Endothelial cell of umbilical vein (primary cell): ENCODE data around the gene RECQL. TPM values are rescaled to one million over a fixed set of nuclear protein-coding genes. Genes with fewer than 3 reads are reported as not detected.

Experiments
- BruUV-seq: library from RNA; stranded (reverse); fragments of 400-500 nt; replicated peaks from 2 replicates; lab custom pipeline; 2021; lab: Mats Ljungman, UMichigan
- CTCF ChIA-PET: fragments of 300-600, 350-600 bp; sonication (Branson Sonifier 250); formaldehyde crosslinking; loops from one replicate; lab custom pipeline; 2021; ENCODE audit warnings: antibody characterized with exemption, inconsistent platforms; lab: Charles Lee
- POLR2A ChIA-PET: fragments of 300-600, 350-600 bp; sonication (Branson Sonifier 250); formaldehyde crosslinking; loops from one replicate; lab custom pipeline; 2021; ENCODE audit warnings: antibody characterized with exemption, inconsistent platforms; lab: Charles Lee
- DNase-seq: peaks from one replicate; pipeline ENCODE4 v3.0.0-alpha.2; 2011; ENCODE audit warnings: low read depth, low spot score
- FAIRE-seq: peaks from 2 replicates; lab custom pipeline; 2011; peaks lifted over from hg19 to GRCh38; lab: Jason Lieb, UNC
- H2AFZ ChIP-seq: 2 replicates; pipeline ENCODE4 v1.6.0; 2012; ENCODE audit warnings: low read depth, low read length, control low read depth, inconsistent platforms
- H3K27ac ChIP-seq: 2 replicates; pipeline ENCODE4 v1.5.1; 2011; ENCODE audit warnings: low read depth, mild to moderate bottlenecking, control low read depth, low read length, moderate library complexity; ENCODE audit not compliant: insufficient read depth
- H3K27me3 ChIP-seq, 2 experiments: 2 replicates each; pipeline versions ENCODE4 v1.6.0 to v1.6.1; 2011; ENCODE audit warnings: low read length in 2 of 2, mixed read lengths in 1 of 2; ENCODE audit not compliant: control insufficient read depth in 2 of 2, insufficient read depth in 2 of 2
- H3K36me3 ChIP-seq, 2 experiments: 2 replicates in 1 of 2; 3 replicates in 1 of 2; pipeline ENCODE4 v1.5.1; 2011; ENCODE audit warnings: low read length in 2 of 2, mild to moderate bottlenecking in 1 of 2, moderate library complexity in 1 of 2; ENCODE audit not compliant: control insufficient read depth in 2 of 2, insufficient read depth in 2 of 2; ENCODE audit errors: extremely low read depth in 1 of 2
- H3K4me1 ChIP-seq: 3 replicates; pipeline ENCODE4 v1.5.1; 2011; ENCODE audit warnings: mild to moderate bottlenecking, low read length; ENCODE audit not compliant: control insufficient read depth, insufficient read depth; ENCODE audit errors: extremely low read depth
- H3K4me2 ChIP-seq: 2 replicates; pipeline ENCODE4 v1.6.1; 2011; ENCODE audit warnings: low read length, control low read depth, mixed read lengths; ENCODE audit not compliant: insufficient read depth
- H3K4me3 ChIP-seq, 3 experiments: fragments of 200-600 bp in 1 of 3; sonication (generic), shearing (Covaris generic) in 1 of 3; replicated peaks in 1 of 3; 2 replicates each; pipeline ENCODE4 v1.5.1; 2011 to 2016; ENCODE audit warnings: control low read depth in 3 of 3, low read length in 3 of 3, mild to moderate bottlenecking in 2 of 3, inconsistent platforms in 1 of 3, low read depth in 1 of 3, moderate library complexity in 1 of 3; ENCODE audit not compliant: insufficient read depth in 1 of 3
- H3K79me2 ChIP-seq: 2 replicates; pipeline ENCODE4 v1.6.0; 2012; ENCODE audit warnings: low read length, inconsistent platforms; ENCODE audit not compliant: control insufficient read depth, insufficient read depth
- H3K9ac ChIP-seq: replicated peaks from 2 replicates; pipeline ENCODE3; 2011; ENCODE audit warnings: low read length, control low read depth; ENCODE audit not compliant: insufficient read depth; ENCODE audit errors: extremely low read depth
- H3K9me1 ChIP-seq: replicated peaks from 3 replicates; pipeline ENCODE4 v1.6.0; 2011; ENCODE audit warnings: mild to moderate bottlenecking, low read length; ENCODE audit not compliant: control insufficient read depth, insufficient read depth; ENCODE audit errors: extremely low read depth
- H3K9me3 ChIP-seq: replicated peaks from 2 replicates; pipeline ENCODE4 v1.5.1; 2012; ENCODE audit warnings: low read length, inconsistent platforms; ENCODE audit not compliant: control insufficient read depth, insufficient read depth
- H4K20me1 ChIP-seq: replicated peaks from 2 replicates; pipeline ENCODE3; 2011; ENCODE audit warnings: mild to moderate bottlenecking, low read length; ENCODE audit not compliant: control insufficient read depth, insufficient read depth; ENCODE audit errors: extremely low read depth
- EZH2 ChIP-seq: IDR thresholded peaks from 2 replicates; pipeline ENCODE4 v1.6.1; 2012; ENCODE audit warnings: borderline replicate concordance, low read depth, mild to moderate bottlenecking, moderate library complexity, low read length, inconsistent platforms; ENCODE audit not compliant: severe bottlenecking
- FOS ChIP-seq: IDR thresholded peaks from 2 replicates; pipeline ENCODE4 v1.6.1; 2011; ENCODE audit warnings: mild to moderate bottlenecking, low read length, moderate library complexity, borderline replicate concordance; ENCODE audit not compliant: insufficient read depth
- GATA2 ChIP-seq: IDR thresholded peaks from 2 replicates; pipeline ENCODE4 v1.7.0; 2011; ENCODE audit warnings: low read depth, mild to moderate bottlenecking, moderate library complexity, mixed read lengths, low read length; ENCODE audit not compliant: insufficient read length, insufficient read depth
- JUN ChIP-seq: IDR thresholded peaks from 2 replicates; pipeline ENCODE4 v1.6.1; 2011; ENCODE audit warnings: borderline replicate concordance, low read depth; ENCODE audit not compliant: insufficient read length, insufficient read depth
- MYC ChIP-seq: IDR thresholded peaks from one replicate; pipeline ENCODE4 v1.6.1; 2011; ENCODE audit warnings: mild to moderate bottlenecking, low read depth, low read length
- POLR2A ChIP-seq: IDR thresholded peaks from 2 replicates; pipeline ENCODE4 v1.6.1; 2012; ENCODE audit warnings: low read depth, mild to moderate bottlenecking, control low read depth, low read length
- POLR2AphosphoS5 ChIP-seq: IDR thresholded peaks from 2 replicates; pipeline ENCODE4 v1.6.1; 2012; ENCODE audit warnings: low read depth, mild to moderate bottlenecking, control low read depth, low read length, moderate library complexity; ENCODE audit not compliant: insufficient read depth
- dilution Hi-C: fragments of 300-500 bp; cut with MboI; formaldehyde crosslinking; loops from one replicate; pipeline ENCODE4 v1.15.0; 2019; ENCODE audit warnings: low sequenced_read_pairs; ENCODE audit not compliant: extremely low pct_ligation_motif_present
- intact Hi-C: fragments of 100-400 bp; cut with micrococcal nuclease; formaldehyde crosslinking; loops from one replicate; pipeline ENCODE4 v1.10.0; 2022
- polyA plus RNA-seq, 4 experiments: library from polyadenylated mRNA; depleted of rRNA in 3 of 4; stranded (reverse) in 3 of 4; unstranded in 1 of 4; fragments of >200 nt; gene quantifications; 2 replicates each; pipeline versions ENCODE4 v1.2.1 to v1.2.3, GENCODE V29; 2011 to 2012; ENCODE audit warnings: missing spikeins in 1 of 4
- total RNA-seq: library from RNA; stranded (reverse); gene quantifications from 2 replicates; pipeline ENCODE4 v1.2.3, GENCODE V29; 2021
- TF ChIP-seq, protein P1 (sequence below): IDR thresholded peaks from 2 replicates; pipeline ENCODE4 v1.6.1; 2011; ENCODE audit not compliant: insufficient read depth, insufficient read length
- TF ChIP-seq, protein P2 (sequence below), 2 donors: IDR thresholded peaks; 1 replicate in 1 of 2; 2 replicates in 1 of 2; pipeline ENCODE4 v1.5.1; 2011; ENCODE audit warnings: low read length in 2 of 2, mild to moderate bottlenecking in 2 of 2, moderate library complexity in 2 of 2, control low read depth in 1 of 2, inconsistent platforms in 1 of 2, low read depth in 1 of 2; ENCODE audit not compliant: insufficient read depth in 1 of 2; ENCODE audit errors: extremely low read depth in 1 of 2

RECQL gene
- total and polyA plus RNA-seq, 2 donors (not counting 3 experiments of a cell fraction or from before 2014, with no cell fraction given) = 9.3 to 50.3 TPM

DNA sequence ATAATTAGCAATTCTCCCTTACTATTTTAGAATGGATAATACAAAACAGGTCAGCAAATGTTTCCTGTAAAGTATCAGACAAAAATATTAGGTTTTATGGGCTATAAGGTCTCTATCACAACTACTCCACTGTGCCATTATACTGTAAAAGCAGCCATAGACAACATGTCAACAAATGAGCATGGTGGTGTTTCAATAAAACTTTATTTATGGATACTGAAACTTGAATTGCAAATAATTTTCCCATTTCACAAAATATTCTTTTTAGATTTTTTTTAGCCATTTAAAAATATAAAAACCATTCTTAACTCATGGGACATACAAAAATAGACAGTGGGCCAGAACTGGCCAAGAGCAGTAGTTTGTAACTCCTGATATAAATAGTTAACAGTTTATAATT, 15.4 kb downstream of the RECQL start:
- Histone ChIP-seq H3K4me3 (no peak overlapping the region), H4K20me1 (no peaks in the 10 kb centered on the region), H3K4me2 (no peak overlapping the region), H3K27ac (no peak overlapping the region), H3K9ac (no peak overlapping the region), H2AFZ (no peak overlapping the region), H3K27me3 (no peaks in the 10 kb centered on the region), H3K9me3 (no peaks in the 10 kb centered on the region), H3K79me2 (no peaks in the 10 kb centered on the region), H3K4me1 (no peaks in the 10 kb centered on the region), H3K9me1 (no peaks in the 10 kb centered on the region), H3K36me3 (peaks cover 19 to 23% of the 10 kb centered on the region in 2 experiments)
- ChIA-PET POLR2A (no interaction called here), CTCF (no interaction called here)
- TF ChIP-seq MYC (no peak), JUN (no peak), POLR2AphosphoS5 (no peak), FOS (no peak)
- TF ChIP-seq, protein P1, sequence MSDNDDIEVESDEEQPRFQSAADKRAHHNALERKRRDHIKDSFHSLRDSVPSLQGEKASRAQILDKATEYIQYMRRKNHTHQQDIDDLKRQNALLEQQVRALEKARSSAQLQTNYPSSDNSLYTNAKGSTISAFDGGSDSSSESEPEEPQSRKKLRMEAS = no peak
- FAIRE-seq (no peak), DNase-seq (no peak)
- no TSS peak for BruUV-seq
- dilution Hi-C loops = no loop called here
- intact Hi-C loops = no loop called here

DNA sequence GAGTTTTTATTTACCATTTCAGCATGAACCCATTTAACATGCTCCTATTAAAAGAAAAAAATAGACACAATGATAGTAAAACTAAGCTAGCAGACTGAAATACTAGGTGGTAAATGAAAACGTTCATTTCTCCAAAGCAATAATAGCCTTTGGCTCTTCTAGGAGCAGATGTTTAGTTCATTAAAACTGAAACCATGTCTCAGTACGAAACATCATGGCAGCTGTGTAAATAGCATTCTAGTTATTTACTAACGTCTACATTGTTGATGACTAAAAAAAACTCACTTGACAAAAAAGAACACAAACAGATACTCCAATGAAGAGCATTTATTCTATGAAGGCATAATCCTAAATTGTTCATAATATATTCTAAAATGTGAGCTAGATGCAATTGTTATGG, 17.9 kb downstream of the RECQL start:
- Histone ChIP-seq H3K4me3 (no peak overlapping the region), H3K9ac (no peak overlapping the region), H2AFZ (no peak overlapping the region), H3K27ac (no peak overlapping the region), H3K9me3 (no peaks in the 10 kb centered on the region), H3K4me2 (no peak overlapping the region), H3K27me3 (no peaks in the 10 kb centered on the region), H3K36me3 (peaks cover 13 to 27% of the 10 kb centered on the region in 2 experiments), H3K4me1 (no peaks in the 10 kb centered on the region), H4K20me1 (no peaks in the 10 kb centered on the region), H3K9me1 (no peaks in the 10 kb centered on the region), H3K79me2 (no peaks in the 10 kb centered on the region)
- DNase-seq = no peak
- dilution Hi-C loops (no loop called here), intact Hi-C loops (no loop called here)
- ChIA-PET POLR2A (no interaction called here), CTCF (interaction anchor here (0.8 kb wide), 1 partner anchor 9 kb away, joined by 3 read pairs; no protein-coding TSS in a partner anchor)
- TF ChIP-seq, protein P2, sequence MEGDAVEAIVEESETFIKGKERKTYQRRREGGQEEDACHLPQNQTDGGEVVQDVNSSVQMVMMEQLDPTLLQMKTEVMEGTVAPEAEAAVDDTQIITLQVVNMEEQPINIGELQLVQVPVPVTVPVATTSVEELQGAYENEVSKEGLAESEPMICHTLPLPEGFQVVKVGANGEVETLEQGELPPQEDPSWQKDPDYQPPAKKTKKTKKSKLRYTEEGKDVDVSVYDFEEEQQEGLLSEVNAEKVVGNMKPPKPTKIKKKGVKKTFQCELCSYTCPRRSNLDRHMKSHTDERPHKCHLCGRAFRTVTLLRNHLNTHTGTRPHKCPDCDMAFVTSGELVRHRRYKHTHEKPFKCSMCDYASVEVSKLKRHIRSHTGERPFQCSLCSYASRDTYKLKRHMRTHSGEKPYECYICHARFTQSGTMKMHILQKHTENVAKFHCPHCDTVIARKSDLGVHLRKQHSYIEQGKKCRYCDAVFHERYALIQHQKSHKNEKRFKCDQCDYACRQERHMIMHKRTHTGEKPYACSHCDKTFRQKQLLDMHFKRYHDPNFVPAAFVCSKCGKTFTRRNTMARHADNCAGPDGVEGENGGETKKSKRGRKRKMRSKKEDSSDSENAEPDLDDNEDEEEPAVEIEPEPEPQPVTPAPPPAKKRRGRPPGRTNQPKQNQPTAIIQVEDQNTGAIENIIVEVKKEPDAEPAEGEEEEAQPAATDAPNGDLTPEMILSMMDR (IDR thresholded peaks at IDR 0.05; ENCODE audit: extremely low read depth in 1 of 2, insufficient read depth in 1 of 2, low read depth in 1 of 2, low read length in 2 of 2) = no peak
- no peak for TF ChIP-seq MYC
- no peak for TF ChIP-seq FOS
- no peak for TF ChIP-seq POLR2A
- TF ChIP-seq, protein P1 = no peak
- TF ChIP-seq EZH2 = no peak
- no peak for TF ChIP-seq JUN
- no peak for TF ChIP-seq GATA2
- no peak for TF ChIP-seq POLR2AphosphoS5
- no TSS peak for BruUV-seq
- FAIRE-seq = no peak
